Measurements from ENCODE around the gene NCAPG2. TPM values are rescaled to one million over a fixed set of nuclear protein-coding genes. Genes with fewer than 3 reads are reported as not detected.

NCAPG2 gene
- total and polyA plus RNA-seq, 2 of the 13 experiments (the other 11 are each of a cell fraction or from before 2014, with no cell fraction given) = 15.1 to 30.7 TPM

GRCh38 chr7:158706710-158707590 is 2.3 kb upstream of the NCAPG2 start:
- peak overlapping the region; percentile 49; the same call in 1 of the 2 replicates for H3K9ac ChIP-seq (ENCODE audit: insufficient read depth, low read depth, low read length)
- H3K9me3 ChIP-seq (ENCODE audit: low read length) = no peaks in the 10 kb centered on the region
- TF ChIP-seq CTCF (CRISPR knock-in tag; IDR thresholded peaks at IDR 0.05) = 0 out of 2 replicates have a peak, but pooled peaks have one; percentile 25
- TF ChIP-seq USF2 (IDR thresholded peaks at IDR 0.05; ENCODE audit: low read depth, low read length) = no peak
- TF ChIP-seq USF2 (CRISPR knock-in tag; IDR thresholded peaks at IDR 0.05; ENCODE audit: borderline replicate concordance) = no peak
- peak; percentile 30 for TF ChIP-seq AGO2 (optimal IDR thresholded peaks at IDR 0.05; ENCODE audit: low read depth, low read length)
- 0 out of 2 replicates have a peak, but pooled peaks have one; percentile 29 for TF ChIP-seq ZFP91 (CRISPR knock-in tag; IDR thresholded peaks at IDR 0.05; ENCODE audit: borderline replicate concordance)
- no peak for TF ChIP-seq ZNF598 (CRISPR knock-in tag; IDR thresholded peaks at IDR 0.05; ENCODE audit: borderline replicate concordance)
- TF ChIP-seq ZSCAN20 (CRISPR knock-in tag; IDR thresholded peaks at IDR 0.05; ENCODE audit: borderline replicate concordance) = no peak
- TF ChIP-seq ZNF687 (CRISPR knock-in tag; IDR thresholded peaks at IDR 0.05) = peak; percentile 48
- TF ChIP-seq POLR2AphosphoS2 (IDR thresholded peaks at IDR 0.05; ENCODE audit: low read depth, low read length) = no peak
- TF ChIP-seq RBFOX2 (IDR thresholded peaks at IDR 0.05; ENCODE audit: low read depth, low read length) = 0 out of 2 replicates have a peak, but pooled peaks have one; percentile 21
- no peak for TF ChIP-seq MAFF (IDR thresholded peaks at IDR 0.05; ENCODE audit: low read depth, low read length)
- peaks cover 24% of the 10 kb centered on the region for H3K79me2 ChIP-seq (ENCODE audit: insufficient read depth, low read length)
- no peaks in the 10 kb centered on the region; a peak in 1 of 5 replicates for H3K27me3 ChIP-seq (ENCODE audit: control insufficient read depth in 1 of 2, insufficient read depth in 2 of 2, low read length in 2 of 2)
- POLR2A ChIA-PET = interaction anchor here (0.6 to 1.6 kb wide), 11 partner anchors 11 to 157 kb away, joined by 3 to 10 read pairs (median 4); no protein-coding TSS in a partner anchor
- peaks cover 49% of the 10 kb centered on the region for H3K4me1 ChIP-seq (ENCODE audit: insufficient read depth, low read length)
- WGBS (ENCODE audit: low lambda C conversion rate) = 77% methylated on average over 11 of the region's 29 CpGs
- H3K4me2 ChIP-seq (ENCODE audit: low read depth, low read length) = peak overlapping the region; percentile 79
- no TSS peak for BruUV-seq (replicated peaks)
- in situ Hi-C loops (cut with HindIII; ENCODE audit: extremely low pct_ligation_motif_present, low pct_unique_long_range_greater_than_20kb) = no loop called here
- no peak for FAIRE-seq
- CTCF ChIA-PET (ENCODE audit: low intra/inter-chr PET ratio, low total read pairs) = no interaction called here
- H2AFZ ChIP-seq (ENCODE audit: low read length) = no peak overlapping the region
- DNase-seq (ENCODE audit: low spot score) = no peak
- intact Hi-C loops (cut with micrococcal nuclease; ENCODE audit: unreplicated experiment) = loop anchor here (10.0 kb wide), 1 partner anchor 108 kb away; no protein-coding TSS in a partner anchor
- no peak overlapping the region for H3K27ac ChIP-seq (ENCODE audit: extremely low read length, insufficient read depth, low read length)
- no peak for ATAC-seq
- no peaks in the 10 kb centered on the region for H4K20me1 ChIP-seq (ENCODE audit: insufficient read depth, low read length)
- H3K36me3 ChIP-seq (replicated peaks in 1 of 2; ENCODE audit: control insufficient read depth in 1 of 2, insufficient read depth in 2 of 2, low read length in 2 of 2) = no peaks in the 10 kb centered on the region
- H3K4me3 ChIP-seq (replicated peaks in 1 of 3; ENCODE audit: insufficient read depth in 1 of 3, low read depth in 2 of 3, low read length in 3 of 3) = peak overlapping the region; percentile 46 to 69 (median 62); a peak in 5 of 6 replicates

All from HepG2 (cell line).